ENCODE results near the gene PEPD.

DNA sequence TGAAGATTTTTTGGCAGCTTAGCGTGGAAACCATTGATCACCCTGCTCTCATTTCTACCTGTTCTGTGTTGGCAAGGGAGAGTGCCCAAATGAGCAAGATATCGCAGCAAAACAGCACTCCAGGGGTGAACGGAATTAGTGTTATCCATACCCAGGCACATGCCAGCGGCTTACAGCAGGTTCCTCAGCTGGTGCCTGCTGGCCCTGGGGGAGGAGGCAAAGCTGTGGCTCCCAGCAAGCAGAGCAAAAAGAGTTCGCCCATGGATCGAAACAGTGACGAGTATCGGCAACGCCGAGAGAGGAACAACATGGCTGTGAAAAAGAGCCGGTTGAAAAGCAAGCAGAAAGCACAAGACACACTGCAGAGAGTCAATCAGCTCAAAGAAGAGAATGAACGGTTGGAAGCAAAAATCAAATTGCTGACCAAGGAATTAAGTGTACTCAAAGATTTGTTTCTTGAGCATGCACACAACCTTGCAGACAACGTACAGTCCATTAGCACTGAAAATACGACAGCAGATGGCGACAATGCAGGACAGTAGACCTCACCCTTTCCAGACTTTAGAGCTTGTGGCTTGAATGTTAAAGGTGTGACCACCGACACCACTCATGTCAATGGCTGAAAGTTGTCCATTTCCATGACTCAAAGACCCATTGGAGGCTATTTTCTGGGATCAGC is 142.3 kb downstream of the PEPD start:
- TF ChIP-seq SIN3A (IDR thresholded peaks at IDR 0.05; ENCODE audit: borderline replicate concordance, insufficient read depth, low read length) (no peak), POLR2AphosphoS5 (IDR thresholded peaks at IDR 0.05; ENCODE audit: low read depth, low read length) (no peak), FOXP2 (optimal IDR thresholded peaks at IDR 0.05; ENCODE audit: borderline replicate concordance, extremely low read depth, extremely low read length, insufficient read depth) (no peak)
- TF ChIP-seq, protein P1, sequence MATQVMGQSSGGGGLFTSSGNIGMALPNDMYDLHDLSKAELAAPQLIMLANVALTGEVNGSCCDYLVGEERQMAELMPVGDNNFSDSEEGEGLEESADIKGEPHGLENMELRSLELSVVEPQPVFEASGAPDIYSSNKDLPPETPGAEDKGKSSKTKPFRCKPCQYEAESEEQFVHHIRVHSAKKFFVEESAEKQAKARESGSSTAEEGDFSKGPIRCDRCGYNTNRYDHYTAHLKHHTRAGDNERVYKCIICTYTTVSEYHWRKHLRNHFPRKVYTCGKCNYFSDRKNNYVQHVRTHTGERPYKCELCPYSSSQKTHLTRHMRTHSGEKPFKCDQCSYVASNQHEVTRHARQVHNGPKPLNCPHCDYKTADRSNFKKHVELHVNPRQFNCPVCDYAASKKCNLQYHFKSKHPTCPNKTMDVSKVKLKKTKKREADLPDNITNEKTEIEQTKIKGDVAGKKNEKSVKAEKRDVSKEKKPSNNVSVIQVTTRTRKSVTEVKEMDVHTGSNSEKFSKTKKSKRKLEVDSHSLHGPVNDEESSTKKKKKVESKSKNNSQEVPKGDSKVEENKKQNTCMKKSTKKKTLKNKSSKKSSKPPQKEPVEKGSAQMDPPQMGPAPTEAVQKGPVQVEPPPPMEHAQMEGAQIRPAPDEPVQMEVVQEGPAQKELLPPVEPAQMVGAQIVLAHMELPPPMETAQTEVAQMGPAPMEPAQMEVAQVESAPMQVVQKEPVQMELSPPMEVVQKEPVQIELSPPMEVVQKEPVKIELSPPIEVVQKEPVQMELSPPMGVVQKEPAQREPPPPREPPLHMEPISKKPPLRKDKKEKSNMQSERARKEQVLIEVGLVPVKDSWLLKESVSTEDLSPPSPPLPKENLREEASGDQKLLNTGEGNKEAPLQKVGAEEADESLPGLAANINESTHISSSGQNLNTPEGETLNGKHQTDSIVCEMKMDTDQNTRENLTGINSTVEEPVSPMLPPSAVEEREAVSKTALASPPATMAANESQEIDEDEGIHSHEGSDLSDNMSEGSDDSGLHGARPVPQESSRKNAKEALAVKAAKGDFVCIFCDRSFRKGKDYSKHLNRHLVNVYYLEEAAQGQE (IDR thresholded peaks at IDR 0.05; ENCODE audit: insufficient read depth in 1 of 2, low read depth in 2 of 2, low read length in 2 of 2), result no peak

Data from PFSK-1 (cell line).